Measurements from ENCODE around the gene GRAMD2B. TPM values are rescaled to one million over a fixed set of nuclear protein-coding genes. Genes with fewer than 3 reads are reported as not detected.
"Not testable (repeated sequence)": the region's sequence is repeated elsewhere in the genome, so short reads cannot be mapped to it uniquely, and the experiment has no call there.

GRAMD2B gene
- total and polyA plus RNA-seq, 4 donors: 8.5 to 19.4 (median 14.9) TPM

GRCh38 chr5:126395605-126396004 lies 27.6 kb upstream of the GRAMD2B start:
- H3K36me3 ChIP-seq (ENCODE audit: control insufficient read depth in 4 of 4, insufficient read depth in 4 of 4, low read length in 4 of 4): no peaks in the 10 kb centered on the region
- TF ChIP-seq CTCF (IDR thresholded peaks at IDR 0.05; ENCODE audit: control extremely low read depth, extremely low read depth): no peak
- ATAC-seq (ENCODE audit: insufficient read depth, low FRiP score) (no peak), DNase-seq (no peak)
- no peaks in the 10 kb centered on the region for H3K27me3 ChIP-seq (ENCODE audit: control insufficient read depth in 3 of 3, insufficient read depth in 3 of 3, low read length in 2 of 3)
- H3K4me3 ChIP-seq: no peak overlapping the region
- H3K4me1 ChIP-seq (ENCODE audit: control insufficient read depth in 5 of 5, insufficient read depth in 5 of 5, low read length in 5 of 5): no peaks in the 10 kb centered on the region
- WGBS, 2 donors: 93 to 94% methylated on average over 4 of the region's 4 CpGs
- H3K9ac ChIP-seq (ENCODE audit: insufficient read depth in 1 of 2, low read length in 2 of 2): no peak overlapping the region
- peaks cover under 1 to 2% (median 2%) of the 10 kb centered on the region in 4 donors for H3K9me3 ChIP-seq (ENCODE audit: control insufficient read depth in 4 of 4, insufficient read depth in 3 of 4, low read length in 3 of 4)
- H3K27ac ChIP-seq (ENCODE audit: low read depth in 1 of 2, low read length in 1 of 2): no peak overlapping the region

- H3K9me3 ChIP-seq (ENCODE audit: control insufficient read depth in 4 of 4, insufficient read depth in 3 of 4, low read length in 3 of 4): peaks cover 2 to 11% (median 4%) of the 10 kb centered on the region in 4 donors
- H3K4me1 ChIP-seq (ENCODE audit: control insufficient read depth in 5 of 5, insufficient read depth in 5 of 5, low read length in 5 of 5); H3K4me3 ChIP-seq; H3K27me3 ChIP-seq (ENCODE audit: control insufficient read depth in 3 of 3, insufficient read depth in 3 of 3, low read length in 2 of 3); H3K36me3 ChIP-seq (ENCODE audit: control insufficient read depth in 4 of 4, insufficient read depth in 4 of 4, low read length in 4 of 4); ATAC-seq (ENCODE audit: insufficient read depth, low FRiP score); DNase-seq; H3K9ac ChIP-seq (ENCODE audit: insufficient read depth in 1 of 2, low read length in 2 of 2); H3K27ac ChIP-seq (ENCODE audit: low read depth in 1 of 2, low read length in 1 of 2): not testable (repeated sequence)
- 83 to 97% methylated on average over 1 of the region's 1 CpG for WGBS, 2 donors
These were observed 26.5 kb upstream of the GRAMD2B start for GRCh38 chr5:126396721-126397120.

- no peak for DNase-seq
- no peak for ATAC-seq (ENCODE audit: insufficient read depth, low FRiP score)
These were observed 24.4 kb upstream of the GRAMD2B start for GRCh38 chr5:126398791-126399190.

GRCh38 chr5:126400621-126401251 lies 22.5 kb upstream of the GRAMD2B start:
- no peak for ATAC-seq (ENCODE audit: insufficient read depth, low FRiP score)
- H3K9ac ChIP-seq (ENCODE audit: insufficient read depth in 1 of 2, low read length in 2 of 2): no peak overlapping the region
- 94 to 97% methylated on average over 3 of the region's 3 CpGs for WGBS, 2 donors
- peaks cover 2 to 11% (median 4%) of the 10 kb centered on the region in 4 donors for H3K9me3 ChIP-seq (ENCODE audit: control insufficient read depth in 4 of 4, insufficient read depth in 3 of 4, low read length in 3 of 4)
- DNase-seq: no peak
- no peaks in the 10 kb centered on the region for H3K36me3 ChIP-seq (ENCODE audit: control insufficient read depth in 4 of 4, insufficient read depth in 4 of 4, low read length in 4 of 4)
- H3K4me3 ChIP-seq: no peak overlapping the region
- H3K27me3 ChIP-seq (ENCODE audit: control insufficient read depth in 3 of 3, insufficient read depth in 3 of 3, low read length in 2 of 3): no peaks in the 10 kb centered on the region
- H3K27ac ChIP-seq (ENCODE audit: low read depth in 1 of 2, low read length in 1 of 2): no peak overlapping the region
- no peak for TF ChIP-seq CTCF (IDR thresholded peaks at IDR 0.05; ENCODE audit: control extremely low read depth, extremely low read depth)
- H3K4me1 ChIP-seq (ENCODE audit: control insufficient read depth in 5 of 5, insufficient read depth in 5 of 5, low read length in 5 of 5): no peaks in the 10 kb centered on the region

More at GRCh38 chr5:126398791-126399190, 24.4 kb upstream of the GRAMD2B start:
- H3K27me3 ChIP-seq (ENCODE audit: control insufficient read depth in 3 of 3, insufficient read depth in 3 of 3, low read length in 2 of 3): no peaks in the 10 kb centered on the region
- no peak overlapping the region for H3K9ac ChIP-seq (ENCODE audit: insufficient read depth in 1 of 2, low read length in 2 of 2)
- H3K27ac ChIP-seq (ENCODE audit: low read depth in 1 of 2, low read length in 1 of 2): no peak overlapping the region
- H3K36me3 ChIP-seq (ENCODE audit: control insufficient read depth in 4 of 4, insufficient read depth in 4 of 4, low read length in 4 of 4): no peaks in the 10 kb centered on the region
- no peaks in the 10 kb centered on the region for H3K4me1 ChIP-seq (ENCODE audit: control insufficient read depth in 5 of 5, insufficient read depth in 5 of 5, low read length in 5 of 5)
- H3K9me3 ChIP-seq (ENCODE audit: control insufficient read depth in 4 of 4, insufficient read depth in 3 of 4, low read length in 3 of 4): peaks cover 2 to 11% (median 4%) of the 10 kb centered on the region in 4 donors
- TF ChIP-seq CTCF (IDR thresholded peaks at IDR 0.05; ENCODE audit: control extremely low read depth, extremely low read depth): no peak
- H3K4me3 ChIP-seq: no peak overlapping the region
